Thyroid gland (tissue), 4 donors: Measurements from ENCODE around the gene ISL2. TPM values are rescaled to one million over a fixed set of nuclear protein-coding genes. Genes with fewer than 3 reads are reported as not detected.

ENCODE experiments used
- DNase-seq, 2 donors: peaks; one replicate each; pipeline ENCODE4 v3.0.0-alpha.2; 2019
- H3K27ac ChIP-seq, 3 donors: fragments of 200-600 bp; sonication (generic); 1 replicate in 2 of 3; 2 replicates in 1 of 3; pipeline ENCODE4 v1.5.1; 2016 to 2019; ENCODE audit warnings: mild to moderate bottlenecking in 1 of 3, moderate library complexity in 1 of 3
- H3K27me3 ChIP-seq: fragments of 200-600 bp; sonication (generic); one replicate; pipeline ENCODE4 v1.5.1; 2019
- H3K36me3 ChIP-seq, 2 donors: fragments of 200-600 bp; sonication (generic); one replicate each; pipeline ENCODE4 v1.5.1; 2016 to 2019
- H3K4me1 ChIP-seq, 2 donors: fragments of 200-600 bp; sonication (generic); one replicate each; pipeline ENCODE4 v1.5.1; 2017 to 2019
- H3K4me3 ChIP-seq, 3 donors: fragments of 200-600 bp; sonication (generic); replicated peaks in 1 of 3; 1 replicate in 2 of 3; 2 replicates in 1 of 3; pipeline ENCODE4 v1.5.1; 2016; ENCODE audit warnings: mild to moderate bottlenecking in 1 of 3
- H3K9me3 ChIP-seq: fragments of 200-600 bp; sonication (generic); one replicate; pipeline ENCODE4 v1.5.1; 2017
- POLR2A ChIP-seq, 2 donors: fragments of 450-650 bp; IDR thresholded peaks; one replicate each; pipeline ENCODE4 v1.6.1; 2017; ENCODE audit warnings: antibody characterized with exemption in 2 of 2, mild to moderate bottlenecking in 2 of 2, moderate library complexity in 1 of 2
- WGBS, 2 donors: methylation state at CpG; one replicate each; pipeline ENCODE4 v1.1.5; 2017; 5-methylcytosine and 5-hydroxymethylcytosine counted together
- intact Hi-C: fragments of 100-400 bp; cut with DNase I; formaldehyde crosslinking; loops from one replicate; pipeline ENCODE4 v1.15.1; 2023
- total RNA-seq, 4 donors: library from RNA; depleted of rRNA; stranded (reverse); fragments of >200 nt; gene quantifications; one replicate each; pipeline ENCODE4 v1.2.3, GENCODE V29; 2016
- TF ChIP-seq, protein P1 (sequence below), 6 experiments: fragments of 200-600 bp in 3 of 6; fragments of 450-650 bp in 3 of 6; sonication (generic) in 3 of 6; IDR thresholded peaks; one replicate each; pipeline ENCODE4 v1.5.1; 2016 to 2019; ENCODE audit warnings: antibody characterized with exemption in 6 of 6, mild to moderate bottlenecking in 2 of 6, inconsistent platforms in 1 of 6, moderate library complexity in 1 of 6

The ISL2 gene
- total RNA-seq, 4 donors from 2014 or later: not detected

DNA sequence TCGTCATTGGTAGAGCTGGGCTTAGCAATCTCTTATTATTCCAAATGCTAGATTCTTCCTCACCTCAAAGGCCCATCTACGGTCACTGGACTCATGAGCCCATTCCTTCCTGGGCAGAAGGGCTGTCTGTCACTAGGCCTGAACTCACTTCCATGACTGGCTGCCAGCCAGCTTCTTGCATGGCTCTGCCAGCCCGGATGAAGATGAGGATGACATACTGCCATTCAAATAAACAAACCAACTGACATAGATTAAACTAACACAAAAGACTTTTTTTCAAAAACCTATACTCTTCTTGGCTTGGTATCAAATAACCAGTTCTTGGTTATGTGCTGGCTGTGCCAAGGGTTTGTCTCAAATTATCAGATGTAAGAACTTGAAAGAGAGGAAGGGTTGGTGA, 23.8 kb downstream of the ISL2 start:
- Histone ChIP-seq H3K4me1 (no peaks in the 10 kb centered on the region), H3K4me3 (no peak overlapping the region), H3K27me3 (no peaks in the 10 kb centered on the region), H3K36me3 (no peaks in the 10 kb centered on the region), H3K9me3 (no peaks in the 10 kb centered on the region), H3K27ac (no peak overlapping the region)
- intact Hi-C loops: no loop called here
- TF ChIP-seq, protein P1, sequence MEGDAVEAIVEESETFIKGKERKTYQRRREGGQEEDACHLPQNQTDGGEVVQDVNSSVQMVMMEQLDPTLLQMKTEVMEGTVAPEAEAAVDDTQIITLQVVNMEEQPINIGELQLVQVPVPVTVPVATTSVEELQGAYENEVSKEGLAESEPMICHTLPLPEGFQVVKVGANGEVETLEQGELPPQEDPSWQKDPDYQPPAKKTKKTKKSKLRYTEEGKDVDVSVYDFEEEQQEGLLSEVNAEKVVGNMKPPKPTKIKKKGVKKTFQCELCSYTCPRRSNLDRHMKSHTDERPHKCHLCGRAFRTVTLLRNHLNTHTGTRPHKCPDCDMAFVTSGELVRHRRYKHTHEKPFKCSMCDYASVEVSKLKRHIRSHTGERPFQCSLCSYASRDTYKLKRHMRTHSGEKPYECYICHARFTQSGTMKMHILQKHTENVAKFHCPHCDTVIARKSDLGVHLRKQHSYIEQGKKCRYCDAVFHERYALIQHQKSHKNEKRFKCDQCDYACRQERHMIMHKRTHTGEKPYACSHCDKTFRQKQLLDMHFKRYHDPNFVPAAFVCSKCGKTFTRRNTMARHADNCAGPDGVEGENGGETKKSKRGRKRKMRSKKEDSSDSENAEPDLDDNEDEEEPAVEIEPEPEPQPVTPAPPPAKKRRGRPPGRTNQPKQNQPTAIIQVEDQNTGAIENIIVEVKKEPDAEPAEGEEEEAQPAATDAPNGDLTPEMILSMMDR (IDR thresholded peaks at IDR 0.05): no peak
- no peak for TF ChIP-seq POLR2A (IDR thresholded peaks at IDR 0.05)
- 90 to 97% methylated on average over 3 of the region's 3 CpGs for WGBS, 2 donors
- no peak for DNase-seq

GRCh38 chr15:76363251-76363650, 26.7 kb downstream of the ISL2 start:
- DNase-seq: no peak
- no peak for TF ChIP-seq POLR2A (IDR thresholded peaks at IDR 0.05)
- TF ChIP-seq, protein P1 (IDR thresholded peaks at IDR 0.05): no peak
- intact Hi-C loops: no loop called here
- H3K36me3 ChIP-seq: no peaks in the 10 kb centered on the region
- WGBS, 2 donors: 61 to 66% methylated on average over 2 of the region's 2 CpGs
- no peaks in the 10 kb centered on the region for H3K9me3 ChIP-seq
- no peak overlapping the region for H3K27ac ChIP-seq
- no peaks in the 10 kb centered on the region for H3K27me3 ChIP-seq
- H3K4me1 ChIP-seq: no peaks in the 10 kb centered on the region
- H3K4me3 ChIP-seq: no peak overlapping the region

DNA sequence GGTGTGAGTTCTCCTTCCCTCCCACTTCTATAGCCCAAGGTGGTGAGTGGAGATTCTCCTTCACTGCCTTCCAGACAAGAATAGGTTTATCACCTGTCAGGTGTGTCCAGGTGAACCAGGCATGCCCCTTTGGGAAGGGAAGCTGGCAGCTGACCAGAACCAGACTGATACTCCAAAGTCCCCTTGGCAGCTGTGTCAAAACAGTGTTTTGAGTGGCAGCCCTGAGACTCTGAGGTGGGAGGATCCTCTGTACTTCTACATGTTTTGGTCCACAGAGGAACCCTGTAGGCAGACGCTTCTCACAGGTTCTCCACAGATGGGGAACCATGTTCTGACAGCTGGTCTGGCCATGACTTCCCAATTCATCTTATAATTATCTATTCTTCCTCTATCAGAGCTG, 30.1 kb downstream of the ISL2 start:
- TF ChIP-seq POLR2A (IDR thresholded peaks at IDR 0.05): no peak
- TF ChIP-seq, protein P1 (IDR thresholded peaks at IDR 0.05): no peak
- Histone ChIP-seq H3K4me3 (no peak overlapping the region), H3K27me3 (no peaks in the 10 kb centered on the region), H3K9me3 (no peaks in the 10 kb centered on the region), H3K27ac (no peak overlapping the region), H3K36me3 (no peaks in the 10 kb centered on the region), H3K4me1 (no peaks in the 10 kb centered on the region)
- DNase-seq: peak; percentile 12
- intact Hi-C loops: no loop called here
- WGBS, 2 donors: 70 to 92% methylated on average over 1 of the region's 1 CpG

- H3K27me3 ChIP-seq: no peaks in the 10 kb centered on the region
- H3K9me3 ChIP-seq: no peaks in the 10 kb centered on the region
- intact Hi-C loops: no loop called here
- WGBS, 2 donors: 68 to 74% methylated on average over 11 of the region's 11 CpGs
- no peak for TF ChIP-seq POLR2A (IDR thresholded peaks at IDR 0.05)
- H3K36me3 ChIP-seq: peaks cover 0 to 6% of the 10 kb centered on the region in 2 donors
- H3K4me3 ChIP-seq: no peak overlapping the region
- no peak for DNase-seq
- H3K4me1 ChIP-seq: no peaks in the 10 kb centered on the region
- H3K27ac ChIP-seq: no peak overlapping the region
Observed at GRCh38 chr15:76368122-76368621, 31.6 kb downstream of the ISL2 start.

DNA sequence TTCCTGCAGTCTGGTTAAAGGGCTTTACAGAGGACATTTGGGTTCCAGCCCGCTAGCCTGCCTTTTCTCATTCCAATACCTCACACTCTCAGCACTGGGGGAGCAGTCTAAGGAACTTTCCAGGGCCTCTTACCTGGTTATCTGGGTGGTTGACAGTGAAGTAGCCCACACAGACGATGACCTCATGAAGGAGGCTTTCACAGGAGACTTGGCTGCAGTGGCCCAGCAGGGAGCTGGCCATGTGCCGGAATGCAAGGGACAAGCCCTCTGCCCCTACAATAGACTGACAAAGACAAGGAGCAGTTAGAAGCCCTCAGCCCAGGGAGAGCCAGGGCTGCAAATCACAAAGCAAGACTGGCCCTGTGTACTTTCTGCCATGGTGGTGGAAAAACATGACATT, 39.5 kb downstream of the ISL2 start:
- Histone ChIP-seq H3K36me3 (peaks cover 5 to 6% of the 10 kb centered on the region in 2 donors), H3K9me3 (no peaks in the 10 kb centered on the region), H3K4me1 (no peaks in the 10 kb centered on the region), H3K27me3 (no peaks in the 10 kb centered on the region), H3K4me3 (no peak overlapping the region), H3K27ac (no peak overlapping the region)
- DNase-seq: no peak
- TF ChIP-seq POLR2A (IDR thresholded peaks at IDR 0.05): no peak
- TF ChIP-seq, protein P1 (IDR thresholded peaks at IDR 0.05): no peak
- intact Hi-C loops: no loop called here
- WGBS, 2 donors: 89 to 94% methylated on average over 3 of the region's 3 CpGs

DNA sequence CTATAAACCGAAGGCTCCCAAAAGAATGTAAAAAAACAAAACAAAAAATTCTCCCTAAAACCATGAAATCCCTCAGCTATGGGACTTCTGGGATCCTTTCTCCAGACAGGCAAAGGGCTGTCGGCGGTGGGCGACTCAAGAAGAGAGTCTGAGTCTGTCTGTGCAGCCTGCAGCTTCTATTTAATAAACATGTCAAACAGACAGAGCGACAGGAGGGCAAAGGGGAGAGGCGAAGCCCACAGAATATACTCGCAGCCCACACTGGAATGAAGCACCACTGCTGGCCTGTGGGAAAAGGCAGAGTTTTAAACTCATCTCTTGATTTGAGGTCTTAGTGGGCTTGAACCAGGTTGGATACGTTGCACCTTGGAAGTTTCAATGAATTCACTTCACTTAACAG, 40.2 kb downstream of the ISL2 start:
- peaks cover 5 to 6% of the 10 kb centered on the region in 2 donors for H3K36me3 ChIP-seq
- H3K4me3 ChIP-seq: no peak overlapping the region
- no peaks in the 10 kb centered on the region for H3K9me3 ChIP-seq
- H3K27ac ChIP-seq: no peak overlapping the region
- no peak for TF ChIP-seq POLR2A (IDR thresholded peaks at IDR 0.05)
- TF ChIP-seq, protein P1 (IDR thresholded peaks at IDR 0.05): no peak
- no peaks in the 10 kb centered on the region for H3K4me1 ChIP-seq
- intact Hi-C loops: no loop called here
- WGBS, 2 donors: 88 to 89% methylated on average over 8 of the region's 8 CpGs
- no peaks in the 10 kb centered on the region for H3K27me3 ChIP-seq
- no peak for DNase-seq
